GM12878 (cell line): ENCODE results near the gene MICAL3. TPM values are rescaled to one million over a fixed set of nuclear protein-coding genes. Genes with fewer than 3 reads are reported as not detected.

ENCODE experiments used
- ATAC-seq: fragments of 200-7000 bp; cut with Tn5 transposase; 3 replicates; pipeline ENCODE4 v1.9.1; 2020; ENCODE audit warnings: mild to moderate bottlenecking, moderate library complexity
- BruUV-seq: library from RNA; stranded (reverse); fragments of 400-500 nt; replicated peaks from 2 replicates; lab custom pipeline; 2021; lab: Mats Ljungman, UMichigan
- CTCF ChIA-PET: fragments of 300-600 bp; sonication (Branson Sonifier 250); formaldehyde crosslinking; extraction: SDS; loops from one replicate; lab custom pipeline; 2021; ENCODE audit warnings: inconsistent platforms; lab: Yijun Ruan, JAX
- POLR2A ChIA-PET: fragments of 350-600 bp; formaldehyde crosslinking; extraction: SDS; loops from one replicate; lab custom pipeline; 2021; ENCODE audit warnings: inconsistent platforms; lab: Charles Lee
- RAD21 ChIA-PET: fragments of 300-600 bp; sonication (Branson Sonifier 250); formaldehyde crosslinking; loops from one replicate; lab custom pipeline; 2023; ENCODE audit warnings: antibody characterized with exemption; ENCODE audit not compliant: unreplicated experiment; lab: Charles Lee
- SMC1A ChIA-PET: fragments of 300-600 bp; sonication (Branson Sonifier 250); formaldehyde crosslinking; loops from one replicate; lab custom pipeline; 2023; ENCODE audit not compliant: unreplicated experiment, uncharacterized antibody; lab: Charles Lee
- DNase-seq: peaks from one replicate; pipeline ENCODE4 v3.0.0-alpha.2; 2011; ENCODE audit warnings: low read depth, low spot score
- FAIRE-seq: peaks from 3 replicates; lab custom pipeline; 2011; peaks lifted over from hg19 to GRCh38; lab: Jason Lieb, UNC
- H2AFZ ChIP-seq: 2 replicates; pipeline ENCODE4 v1.6.0; 2011; ENCODE audit warnings: low read depth, low read length, control low read depth; ENCODE audit not compliant: control insufficient read depth
- H3K27ac ChIP-seq: 2 replicates; pipeline ENCODE4 v1.5.1; 2011; ENCODE audit warnings: control low read depth; ENCODE audit not compliant: control insufficient read depth, insufficient read depth
- H3K27me3 ChIP-seq, 2 experiments: replicated peaks in 1 of 2; 2 replicates each; pipeline versions ENCODE4 v1.6.0 to v1.6.1; 2011; ENCODE audit warnings: low read length in 1 of 2; ENCODE audit not compliant: control insufficient read depth in 2 of 2, insufficient read depth in 2 of 2
- H3K36me3 ChIP-seq, 2 experiments: 2 replicates each; pipeline ENCODE4 v1.5.1; 2011; ENCODE audit warnings: low read length in 1 of 2; ENCODE audit not compliant: control insufficient read depth in 2 of 2, insufficient read depth in 2 of 2
- H3K4me1 ChIP-seq: 2 replicates; pipeline ENCODE4 v1.6.1; 2011; ENCODE audit warnings: mild to moderate bottlenecking, low read length, moderate library complexity, mixed read lengths; ENCODE audit not compliant: control insufficient read depth, insufficient read depth
- H3K4me2 ChIP-seq: 2 replicates; pipeline ENCODE4 v1.6.0; 2011; ENCODE audit warnings: control low read depth; ENCODE audit not compliant: control insufficient read depth, insufficient read depth
- H3K4me3 ChIP-seq: fragments of 200-600 bp; sonication (generic); 2 replicates; pipeline ENCODE4 v1.5.1; 2016
- H3K79me2 ChIP-seq: 2 replicates; pipeline ENCODE4 v1.6.0; 2011; ENCODE audit warnings: low read length; ENCODE audit not compliant: control insufficient read depth, insufficient read depth
- H3K9ac ChIP-seq: 2 replicates; pipeline ENCODE4 v1.8.0; 2011; ENCODE audit warnings: low read length, control low read depth, mixed read lengths; ENCODE audit not compliant: control insufficient read depth, insufficient read depth
- H3K9me3 ChIP-seq: replicated peaks from 3 replicates; pipeline ENCODE4 v1.5.1; 2011; ENCODE audit warnings: mild to moderate bottlenecking, low read length; ENCODE audit not compliant: control insufficient read depth, insufficient read depth
- H4K20me1 ChIP-seq: 2 replicates; pipeline ENCODE4 v1.6.0; 2011; ENCODE audit not compliant: control insufficient read depth, insufficient read depth
- CBFB ChIP-seq: IDR thresholded peaks from 2 replicates; pipeline ENCODE4 v1.6.1; 2016; ENCODE audit warnings: antibody characterized with exemption, low read depth
- CHD1 ChIP-seq: IDR thresholded peaks from 2 replicates; pipeline ENCODE4 v1.6.1; 2012; ENCODE audit warnings: low read depth, low read length, improper control_type of control experiment
- HCFC1 ChIP-seq: fragments of 150-350 bp; IDR thresholded peaks from 2 replicates; pipeline ENCODE4 v1.6.1; 2014; ENCODE audit warnings: low read length
- IRF4 ChIP-seq: IDR thresholded peaks from 2 replicates; pipeline ENCODE4 v1.6.1; 2011; ENCODE audit warnings: low read depth, low read length
- JUNB ChIP-seq: IDR thresholded peaks from 2 replicates; pipeline ENCODE4 v1.6.1; 2016; ENCODE audit warnings: antibody characterized with exemption, mild to moderate bottlenecking
- NFYA ChIP-seq: IDR thresholded peaks from 2 replicates; pipeline ENCODE4 v1.6.1; 2011; ENCODE audit warnings: low read depth, mild to moderate bottlenecking, low read length, improper control_type of control experiment, borderline replicate concordance
- NFYB ChIP-seq: IDR thresholded peaks from 2 replicates; pipeline ENCODE4 v1.6.1; 2011; ENCODE audit warnings: low read depth, mild to moderate bottlenecking, low read length, improper control_type of control experiment, moderate library complexity; ENCODE audit not compliant: insufficient read depth
- PAX5 ChIP-seq: IDR thresholded peaks from 2 replicates; pipeline ENCODE4 v1.6.1; 2011; ENCODE audit warnings: low read depth, low read length, borderline replicate concordance
- SP1 ChIP-seq: IDR thresholded peaks from one replicate; pipeline ENCODE4 v1.6.1; 2011; ENCODE audit warnings: low read depth, low read length
- TARDBP ChIP-seq: IDR thresholded peaks from 2 replicates; pipeline ENCODE4 v1.6.1; 2016; ENCODE audit warnings: borderline replicate concordance
- WGBS: methylation state at CpG from one replicate; pipeline ENCODE4 v1.1.6; 2016; ENCODE audit warnings: low lambda C conversion rate; ENCODE audit not compliant: insufficient replicate concordance, insufficient coverage; ENCODE audit errors: missing lambda C conversion rate; 5-methylcytosine and 5-hydroxymethylcytosine counted together
- in situ Hi-C: fragments of 300-500 bp; cut with MboI; formaldehyde crosslinking; loops from 9 replicates; pipeline ENCODE4 v1.14.3; 2018; ENCODE audit warnings: mixed read lengths
- intact Hi-C: fragments of 100-400 bp; cut with micrococcal nuclease; formaldehyde crosslinking; loops from one replicate; pipeline ENCODE4 v1.14.2; 2022; ENCODE audit not compliant: unreplicated experiment
- polyA plus RNA-seq, 11 experiments: library from polyadenylated mRNA; depleted of rRNA in 4 of 11; unstranded in 6 of 11; stranded (reverse) in 5 of 11; fragments of >200 nt; fragmentation: Nextera tagmentation in 4 of 11; fragmentation: Illumina TruSeq in 1 of 11; extraction: Ambion mirVana in 4 of 11; extraction: Trizol in 1 of 11; gene quantifications; 1 replicate in 1 of 11; 2 replicates in 10 of 11; pipeline versions ENCODE4 v1.2.1 to v1.2.3, GENCODE V29; 2011 to 2016; ENCODE audit warnings: inconsistent platforms in 2 of 11, missing spikeins in 2 of 11, low read depth in 1 of 11
- total RNA-seq, 4 experiments: library from RNA; depleted of rRNA in 3 of 4; stranded (reverse); fragments of >200 nt in 3 of 4; fragmentation: Illumina TruSeq in 1 of 4; extraction: Trizol in 1 of 4; gene quantifications; 2 replicates each; pipeline versions ENCODE4 v1.2.1 to v1.2.3, GENCODE V29; 2013 to 2021
- TF ChIP-seq, protein P1 (sequence below): IDR thresholded peaks from 2 replicates; pipeline ENCODE4 v1.6.1; 2011; ENCODE audit warnings: low read depth, mild to moderate bottlenecking, low read length, moderate library complexity, borderline replicate concordance; ENCODE audit errors: extremely low read depth
- TF ChIP-seq, protein P2 (sequence below): fragments of 450-650 bp; IDR thresholded peaks from 2 replicates; pipeline ENCODE4 v1.6.1; 2017; ENCODE audit warnings: borderline replicate concordance
- TF ChIP-seq, protein P3 (sequence below): fragments of 450-650 bp; IDR thresholded peaks from 2 replicates; pipeline ENCODE4 v1.6.1; 2014; ENCODE audit warnings: mild to moderate bottlenecking

MICAL3 gene
- total and polyA plus RNA-seq, 10 of the 15 experiments (the other 5 are each of a cell fraction or from before 2014, with no cell fraction given) = 2.6 to 92.2 (median 24.0) TPM

DNA sequence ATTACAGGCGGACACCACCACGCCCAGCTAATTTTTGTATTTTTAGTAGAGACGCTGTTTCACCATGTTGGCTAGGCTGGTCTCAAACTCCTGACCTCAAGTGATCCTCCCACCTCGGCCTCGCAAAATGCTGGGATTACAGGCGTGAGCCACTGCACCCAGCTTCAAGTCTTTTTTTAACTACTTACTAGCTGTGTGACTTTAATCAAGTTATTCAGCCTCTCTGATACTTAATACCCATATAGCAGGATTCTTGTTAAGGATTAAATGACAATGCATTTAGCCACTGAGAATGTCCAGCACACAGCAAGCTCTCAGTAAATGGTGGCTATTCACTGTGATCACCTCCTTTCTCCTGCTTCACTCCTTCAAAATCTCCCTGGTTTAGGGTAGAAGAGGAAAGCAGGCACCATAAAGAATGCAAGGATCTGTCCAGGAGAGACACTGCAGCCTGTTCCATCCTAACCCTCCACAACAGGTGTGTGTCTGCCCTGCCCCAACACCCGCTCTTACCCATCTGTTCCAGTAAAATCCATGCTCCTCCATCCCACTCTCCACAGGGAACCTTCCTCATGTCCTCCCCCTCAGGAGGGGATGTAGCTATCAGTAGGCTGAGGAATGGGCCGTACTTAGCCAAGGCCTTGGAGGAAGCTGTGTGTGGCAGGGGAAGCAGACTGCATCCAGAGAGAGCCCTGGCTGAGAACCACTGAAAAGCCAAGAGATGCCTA is 69.3 kb downstream of the MICAL3 start:
- Histone ChIP-seq H2AFZ (no peak overlapping the region), H3K4me1 (0 out of 2 replicates have a peak, but pooled peaks cover 4% of the 10 kb centered on the region), H3K36me3 (peaks cover 0 to 5% of the 10 kb centered on the region in 2 experiments; a peak in 2 of 4 replicates), H3K79me2 (peaks cover 3% of the 10 kb centered on the region; the same call in 1 of the 2 replicates), H3K9me3 (no peaks in the 10 kb centered on the region), H3K4me2 (no peak overlapping the region), H3K9ac (no peak overlapping the region), H4K20me1 (0 out of 2 replicates have a peak, but pooled peaks cover 2% of the 10 kb centered on the region), H3K27ac (no peak overlapping the region), H3K27me3 (no peaks in the 10 kb centered on the region), H3K4me3 (no peak overlapping the region)
- POLR2A ChIA-PET = no interaction called here
- no peak for FAIRE-seq
- in situ Hi-C loops (no loop called here), intact Hi-C loops (no loop called here)
- RAD21 ChIA-PET = no interaction called here
- no peak for ATAC-seq
- BruUV-seq = no TSS peak
- WGBS = 67% methylated on average over 8 of the region's 8 CpGs
- CTCF ChIA-PET = no interaction called here
- SMC1A ChIA-PET = interaction anchor here (0.6 to 2.5 kb wide), 3 partner anchors 9 to 34 kb away, joined by 3 to 9 read pairs (median 3); no protein-coding TSS in a partner anchor
- DNase-seq = no peak
- no peak for TF ChIP-seq SP1
- TF ChIP-seq, protein P1, sequence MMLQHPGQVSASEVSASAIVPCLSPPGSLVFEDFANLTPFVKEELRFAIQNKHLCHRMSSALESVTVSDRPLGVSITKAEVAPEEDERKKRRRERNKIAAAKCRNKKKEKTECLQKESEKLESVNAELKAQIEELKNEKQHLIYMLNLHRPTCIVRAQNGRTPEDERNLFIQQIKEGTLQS = no peak
- TF ChIP-seq, protein P2, sequence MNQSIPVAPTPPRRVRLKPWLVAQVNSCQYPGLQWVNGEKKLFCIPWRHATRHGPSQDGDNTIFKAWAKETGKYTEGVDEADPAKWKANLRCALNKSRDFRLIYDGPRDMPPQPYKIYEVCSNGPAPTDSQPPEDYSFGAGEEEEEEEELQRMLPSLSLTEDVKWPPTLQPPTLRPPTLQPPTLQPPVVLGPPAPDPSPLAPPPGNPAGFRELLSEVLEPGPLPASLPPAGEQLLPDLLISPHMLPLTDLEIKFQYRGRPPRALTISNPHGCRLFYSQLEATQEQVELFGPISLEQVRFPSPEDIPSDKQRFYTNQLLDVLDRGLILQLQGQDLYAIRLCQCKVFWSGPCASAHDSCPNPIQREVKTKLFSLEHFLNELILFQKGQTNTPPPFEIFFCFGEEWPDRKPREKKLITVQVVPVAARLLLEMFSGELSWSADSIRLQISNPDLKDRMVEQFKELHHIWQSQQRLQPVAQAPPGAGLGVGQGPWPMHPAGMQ = no peak
- TF ChIP-seq NFYA = no peak
- TF ChIP-seq NFYB = no peak
- no peak for TF ChIP-seq CHD1
- TF ChIP-seq HCFC1 = no peak
- TF ChIP-seq CBFB = no peak
- TF ChIP-seq IRF4 = no peak
- no peak for TF ChIP-seq JUNB
- no peak for TF ChIP-seq PAX5
- TF ChIP-seq TARDBP = no peak
- TF ChIP-seq, protein P3, sequence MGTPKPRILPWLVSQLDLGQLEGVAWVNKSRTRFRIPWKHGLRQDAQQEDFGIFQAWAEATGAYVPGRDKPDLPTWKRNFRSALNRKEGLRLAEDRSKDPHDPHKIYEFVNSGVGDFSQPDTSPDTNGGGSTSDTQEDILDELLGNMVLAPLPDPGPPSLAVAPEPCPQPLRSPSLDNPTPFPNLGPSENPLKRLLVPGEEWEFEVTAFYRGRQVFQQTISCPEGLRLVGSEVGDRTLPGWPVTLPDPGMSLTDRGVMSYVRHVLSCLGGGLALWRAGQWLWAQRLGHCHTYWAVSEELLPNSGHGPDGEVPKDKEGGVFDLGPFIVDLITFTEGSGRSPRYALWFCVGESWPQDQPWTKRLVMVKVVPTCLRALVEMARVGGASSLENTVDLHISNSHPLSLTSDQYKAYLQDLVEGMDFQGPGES = no peak
